Psoas muscle (tissue), 8 donors: ENCODE measurements around the gene EVC2. TPM values are rescaled to one million over a fixed set of nuclear protein-coding genes. Genes with fewer than 3 reads are reported as not detected.

Source experiments
- ATAC-seq, 4 donors: fragments of 200-7000 bp; cut with Tn5 transposase; one replicate each; pipeline ENCODE4 v1.9.1; 2020; ENCODE audit warnings: moderate library complexity in 3 of 4, mild to moderate bottlenecking in 2 of 4
- DNase-seq, 2 donors: peaks; one replicate each; pipeline ENCODE4 v3.0.0-alpha.2; 2020
- H3K27ac ChIP-seq: fragments of 200-600 bp; one replicate; pipeline ENCODE4 v1.8.0; 2022
- H3K27me3 ChIP-seq, 3 donors: fragments of 200-600 bp in 1 of 3; one replicate each; pipeline versions ENCODE4 v1.6.1 to v1.8.0; 2013 to 2022; ENCODE audit warnings: low read length in 2 of 3, mild to moderate bottlenecking in 2 of 3, moderate library complexity in 1 of 3; ENCODE audit not compliant: insufficient read depth in 3 of 3
- H3K36me3 ChIP-seq, 2 donors: fragments of 200-600 bp in 1 of 2; one replicate each; pipeline versions ENCODE4 v1.6.1 to v1.8.0; 2013 to 2022; ENCODE audit warnings: low read depth in 1 of 2, mild to moderate bottlenecking in 1 of 2, moderate library complexity in 1 of 2; ENCODE audit not compliant: insufficient read depth in 1 of 2
- H3K4me1 ChIP-seq: fragments of 200-600 bp; one replicate; pipeline ENCODE4 v1.8.0; 2022
- H3K4me3 ChIP-seq: fragments of 200-600 bp; one replicate; pipeline ENCODE4 v1.8.0; 2022; ENCODE audit warnings: mild to moderate bottlenecking
- H3K9me3 ChIP-seq: fragments of 200-600 bp; one replicate; pipeline ENCODE4 v1.8.0; 2022
- CTCF ChIP-seq: fragments of 200-600 bp; IDR thresholded peaks from one replicate; pipeline ENCODE4 v1.8.0; 2022; ENCODE audit warnings: antibody characterized with exemption
- WGBS, 3 donors: extraction: QIAGEN DNeasy Blood & Tissue Kit; methylation state at CpG; one replicate each; pipeline versions ENCODE4 v1.1.6 to v1.1.7; 2013; 5-methylcytosine and 5-hydroxymethylcytosine counted together
- intact Hi-C, 2 donors: fragments of 100-400 bp; cut with DNase I; formaldehyde crosslinking; loops; one replicate each; pipeline versions ENCODE4 v1.11.0 to v1.14.2; 2022
- polyA plus RNA-seq, 3 donors: library from polyadenylated mRNA; stranded (reverse); fragments of 200-250 nt; gene quantifications; one replicate each; pipeline ENCODE4 v1.2.3, GENCODE V29; 2013
- total RNA-seq, 4 donors: library from RNA; stranded (reverse); fragmentation: NEBNext Ultra II Directional in 2 of 4; extraction: Animal tissue kit (Norgen Biotek cat#: 25700) in 2 of 4; gene quantifications; one replicate each; pipeline versions ENCODE4 v1.2.1 to v1.2.4, GENCODE V29; 2021 to 2023
- donor health status: healthy with polysubstance abuse.
- donor health status: DM: no; HTN: no; CAD: no; lungs with moderate emphysema.
- donor health status: Bipolar disorder and iron deficiency.
- donor health status: healthy.
- donor health status: DM: yes; HTN: yes; CAD: no.
- donor health status: DM: no; HTN: no; CAD: no.
- donor health status: DM: no; HTN: no; CAD: no.
- donor health status: DM: yes; HTN: yes; CAD: no.

Gene EVC2
- total and polyA plus RNA-seq, 7 donors = 0.24 to 1.0 (median 0.44) TPM

GRCh38 chr4:5703831-5704230 is 4.5 kb downstream of the EVC2 start:
- 94 to 98% (median 96%) methylated on average over 5 of the region's 5 CpGs for WGBS, 3 donors

GRCh38 chr4:5701971-5702370 is 6.4 kb downstream of the EVC2 start:
- H3K9me3 ChIP-seq = no peaks in the 10 kb centered on the region
- no peak overlapping the region for H3K4me3 ChIP-seq
- H3K27ac ChIP-seq = no peak overlapping the region
- DNase-seq (no peak), ATAC-seq (no peak)
- intact Hi-C loops = no loop called here
- no peaks in the 10 kb centered on the region for H3K36me3 ChIP-seq
- 91 to 98% (median 96%) methylated on average over 8 of the region's 8 CpGs for WGBS, 3 donors
- no peaks in the 10 kb centered on the region for H3K27me3 ChIP-seq
- H3K4me1 ChIP-seq = no peaks in the 10 kb centered on the region
- no peak for TF ChIP-seq CTCF

More at GRCh38 chr4:5703831-5704230, 4.5 kb downstream of the EVC2 start:
- no peak for TF ChIP-seq CTCF
- H3K4me1 ChIP-seq = no peaks in the 10 kb centered on the region
- H3K9me3 ChIP-seq = no peaks in the 10 kb centered on the region
- no peak for DNase-seq
- no peak overlapping the region for H3K4me3 ChIP-seq
- peaks cover 0 to 17% (median 2%) of the 10 kb centered on the region in 3 donors for H3K27me3 ChIP-seq
- H3K36me3 ChIP-seq = no peaks in the 10 kb centered on the region
- no peak for ATAC-seq
- no peak overlapping the region for H3K27ac ChIP-seq
- intact Hi-C loops = no loop called here

GRCh38 chr4:5700459-5700858 is 7.9 kb downstream of the EVC2 start:
- Histone ChIP-seq H3K27me3 (no peaks in the 10 kb centered on the region), H3K9me3 (no peaks in the 10 kb centered on the region), H3K4me3 (no peak overlapping the region), H3K27ac (no peak overlapping the region), H3K36me3 (no peaks in the 10 kb centered on the region), H3K4me1 (no peaks in the 10 kb centered on the region)
- TF ChIP-seq CTCF = no peak
- 34 to 38% (median 36%) methylated on average over 5 of the region's 5 CpGs for WGBS, 3 donors
- DNase-seq (no peak), ATAC-seq (no peak)
- intact Hi-C loops = no loop called here

DNA sequence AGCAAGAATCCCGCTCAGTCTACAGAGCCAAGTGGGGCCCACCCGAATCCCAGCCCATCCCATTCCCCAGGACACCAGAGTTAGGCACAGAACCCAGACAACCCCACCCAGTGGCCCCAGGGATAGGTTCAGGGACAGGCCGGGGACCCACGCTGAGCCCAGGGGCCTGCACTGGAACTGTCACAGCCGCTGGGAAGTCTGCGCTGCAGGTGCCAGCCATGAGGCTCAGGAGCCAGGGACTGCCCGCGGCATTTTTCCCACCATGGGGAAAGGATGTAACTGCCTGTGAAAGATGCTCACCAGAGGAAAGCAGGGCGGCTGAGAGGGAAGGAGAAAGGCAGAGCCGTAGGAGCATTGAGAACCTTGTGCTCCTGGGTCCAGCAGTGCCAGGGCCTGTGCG is 12.0 kb downstream of the EVC2 start:
- Histone ChIP-seq H3K4me3 (no peak overlapping the region), H3K4me1 (no peaks in the 10 kb centered on the region), H3K9me3 (no peaks in the 10 kb centered on the region), H3K27me3 (no peaks in the 10 kb centered on the region), H3K36me3 (no peaks in the 10 kb centered on the region), H3K27ac (no peak overlapping the region)
- intact Hi-C loops = no loop called here
- DNase-seq = no peak
- 91 to 95% (median 94%) methylated on average over 11 of the region's 11 CpGs for WGBS, 3 donors
- TF ChIP-seq CTCF = no peak
- ATAC-seq = no peak

DNA sequence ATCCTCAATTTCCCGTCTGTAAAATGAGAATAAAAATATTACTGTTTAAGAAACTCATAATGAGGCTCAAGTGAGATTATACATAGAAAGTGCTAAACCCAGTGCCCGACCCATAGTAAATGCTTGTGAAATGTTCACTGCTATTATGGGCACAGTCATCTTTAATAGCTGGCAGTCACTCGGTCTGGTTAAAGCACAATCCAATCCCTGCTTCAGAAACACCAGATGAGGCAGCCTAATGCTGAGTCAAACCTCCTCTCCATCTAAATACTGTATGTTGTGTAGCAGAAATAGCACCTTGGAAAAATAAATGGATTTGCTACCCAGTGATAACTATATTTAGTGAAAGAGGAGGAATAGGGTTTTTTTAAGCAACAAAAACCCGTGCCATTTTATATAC is 14.5 kb downstream of the EVC2 start:
- H3K9me3 ChIP-seq = no peaks in the 10 kb centered on the region
- H3K4me3 ChIP-seq = no peak overlapping the region
- ATAC-seq (no peak), DNase-seq (no peak)
- no peaks in the 10 kb centered on the region for H3K27me3 ChIP-seq
- H3K4me1 ChIP-seq = no peaks in the 10 kb centered on the region
- peaks cover 0 to 4% of the 10 kb centered on the region in 2 donors for H3K36me3 ChIP-seq
- no peak for TF ChIP-seq CTCF
- intact Hi-C loops = no loop called here
- H3K27ac ChIP-seq = no peak overlapping the region
- WGBS, 3 donors = 79 to 87% (median 79%) methylated on average over 4 of the region's 4 CpGs
